Measurements from ENCODE around the gene EFNA3.

GRCh38 chr1:155136748-155137147, 58.1 kb downstream of the EFNA3 start:
- no peak for TF ChIP-seq CTCF (IDR thresholded peaks at IDR 0.05; ENCODE audit: poor library complexity)
- TF ChIP-seq EZH2 (IDR thresholded peaks at IDR 0.05; ENCODE audit: borderline replicate concordance), result no peak
- no peak for TF ChIP-seq EZH2phosphoT487 (IDR thresholded peaks at IDR 0.05; ENCODE audit: low read depth, severe bottlenecking, unreplicated experiment)
